Keratinocyte (primary cell): ENCODE data around the gene ATF4. TPM values are rescaled to one million over a fixed set of nuclear protein-coding genes. Genes with fewer than 3 reads are reported as not detected.

Source experiments
- DNase-seq: peaks from one replicate; pipeline ENCODE4 v3.0.0-alpha.2; 2011; ENCODE audit warnings: low read depth, missing footprints, low spot score
- FAIRE-seq: peaks from 2 replicates; lab custom pipeline; 2011; peaks lifted over from hg19 to GRCh38; lab: Jason Lieb, UNC
- H2AFZ ChIP-seq: 2 replicates; pipeline ENCODE4 v1.6.0; 2012; ENCODE audit warnings: low read length, control low read depth, inconsistent platforms; ENCODE audit not compliant: control insufficient read depth
- H3K27ac ChIP-seq: 2 replicates; pipeline ENCODE4 v1.5.1; 2011; ENCODE audit warnings: low read length; ENCODE audit not compliant: control insufficient read depth, insufficient read depth
- H3K27me3 ChIP-seq: 3 replicates; pipeline ENCODE4 v1.6.0; 2011; ENCODE audit warnings: low read length; ENCODE audit not compliant: control insufficient read depth, insufficient read depth; ENCODE audit errors: extremely low read depth
- H3K36me3 ChIP-seq, 2 experiments: 2 replicates in 1 of 2; 3 replicates in 1 of 2; pipeline ENCODE4 v1.5.1; 2011; ENCODE audit warnings: low read length in 2 of 2, mild to moderate bottlenecking in 1 of 2; ENCODE audit not compliant: control insufficient read depth in 2 of 2, insufficient read depth in 2 of 2; ENCODE audit errors: extremely low read depth in 1 of 2
- H3K4me1 ChIP-seq: 3 replicates; pipeline ENCODE4 v1.5.1; 2011; ENCODE audit warnings: low read length; ENCODE audit not compliant: control insufficient read depth, insufficient read depth; ENCODE audit errors: extremely low read depth
- H3K4me2 ChIP-seq: 3 replicates; pipeline ENCODE4 v1.6.0; 2011; ENCODE audit warnings: low read depth, low read length; ENCODE audit not compliant: control insufficient read depth, insufficient read depth; ENCODE audit errors: extremely low read depth
- H3K4me3 ChIP-seq, 3 experiments: fragments of 200-600 bp in 1 of 3; sonication (generic) in 1 of 3; 2 replicates in 2 of 3; 3 replicates in 1 of 3; pipeline ENCODE4 v1.5.1; 2011 to 2016; ENCODE audit warnings: low read length in 3 of 3, mild to moderate bottlenecking in 3 of 3, control low read depth in 2 of 3, inconsistent platforms in 1 of 3, low read depth in 1 of 3, mixed read lengths in 1 of 3, mixed run types in 1 of 3, moderate library complexity in 1 of 3; ENCODE audit not compliant: control insufficient read depth in 2 of 3, insufficient read depth in 2 of 3; ENCODE audit errors: extremely low read depth in 1 of 3
- H3K79me2 ChIP-seq: 2 replicates; pipeline ENCODE4 v1.6.0; 2012; ENCODE audit warnings: low read length; ENCODE audit not compliant: control insufficient read depth, insufficient read depth
- H3K9ac ChIP-seq: 3 replicates; pipeline ENCODE4 v1.6.0; 2011; ENCODE audit warnings: low read length; ENCODE audit not compliant: control insufficient read depth, insufficient read depth; ENCODE audit errors: extremely low read depth
- H3K9me1 ChIP-seq: 3 replicates; pipeline ENCODE4 v1.6.0; 2011; ENCODE audit warnings: low read length; ENCODE audit not compliant: control insufficient read depth, insufficient read depth; ENCODE audit errors: extremely low read depth
- H3K9me3 ChIP-seq: 2 replicates; pipeline ENCODE4 v1.5.1; 2012; ENCODE audit warnings: low read depth, low read length; ENCODE audit not compliant: control insufficient read depth
- H4K20me1 ChIP-seq: 3 replicates; pipeline ENCODE4 v1.6.0; 2011; ENCODE audit warnings: low read length; ENCODE audit not compliant: control insufficient read depth, insufficient read depth; ENCODE audit errors: extremely low read depth
- CTCF ChIP-seq, 3 experiments: IDR thresholded peaks in 1 of 3; conservative IDR thresholded peaks in 1 of 3; optimal IDR thresholded peaks in 1 of 3; 2 replicates in 2 of 3; 3 replicates in 1 of 3; pipeline versions ENCODE3 to v1.5.1; 2011; ENCODE audit warnings: low read length in 3 of 3, mild to moderate bottlenecking in 3 of 3, moderate library complexity in 2 of 3, control low read depth in 1 of 3, inconsistent platforms in 1 of 3; ENCODE audit not compliant: insufficient read depth in 2 of 3; ENCODE audit errors: extremely low read depth in 1 of 3
- EZH2 ChIP-seq: IDR thresholded peaks from one replicate; pipeline ENCODE4 v1.6.1; 2012; ENCODE audit warnings: inconsistent platforms, mild to moderate bottlenecking, low read length, moderate library complexity
- dilution Hi-C: fragments of 300-500 bp; cut with MboI; formaldehyde crosslinking; loops from one replicate; pipeline ENCODE4 v1.7.0; 2020; ENCODE audit warnings: low sequenced_read_pairs; ENCODE audit not compliant: extremely low pct_ligation_motif_present
- polyA plus RNA-seq, 5 experiments: library from polyadenylated mRNA; depleted of rRNA in 3 of 5; stranded (reverse) in 3 of 5; stranded (forward) in 1 of 5; unstranded in 1 of 5; fragments of >200 nt; gene quantifications; 1 replicate in 1 of 5; 2 replicates in 3 of 5; 3 replicates in 1 of 5; pipeline versions ENCODE4 v1.2.1 to v1.2.3, GENCODE V29; 2011 to 2012; ENCODE audit warnings: missing spikeins in 2 of 5, low read depth in 1 of 5, low replicate concordance in 1 of 5

ATF4 gene
- polyA plus RNA-seq, 1 donor (not counting 4 experiments of a cell fraction or from before 2014, with no cell fraction given), result 629 TPM

DNA sequence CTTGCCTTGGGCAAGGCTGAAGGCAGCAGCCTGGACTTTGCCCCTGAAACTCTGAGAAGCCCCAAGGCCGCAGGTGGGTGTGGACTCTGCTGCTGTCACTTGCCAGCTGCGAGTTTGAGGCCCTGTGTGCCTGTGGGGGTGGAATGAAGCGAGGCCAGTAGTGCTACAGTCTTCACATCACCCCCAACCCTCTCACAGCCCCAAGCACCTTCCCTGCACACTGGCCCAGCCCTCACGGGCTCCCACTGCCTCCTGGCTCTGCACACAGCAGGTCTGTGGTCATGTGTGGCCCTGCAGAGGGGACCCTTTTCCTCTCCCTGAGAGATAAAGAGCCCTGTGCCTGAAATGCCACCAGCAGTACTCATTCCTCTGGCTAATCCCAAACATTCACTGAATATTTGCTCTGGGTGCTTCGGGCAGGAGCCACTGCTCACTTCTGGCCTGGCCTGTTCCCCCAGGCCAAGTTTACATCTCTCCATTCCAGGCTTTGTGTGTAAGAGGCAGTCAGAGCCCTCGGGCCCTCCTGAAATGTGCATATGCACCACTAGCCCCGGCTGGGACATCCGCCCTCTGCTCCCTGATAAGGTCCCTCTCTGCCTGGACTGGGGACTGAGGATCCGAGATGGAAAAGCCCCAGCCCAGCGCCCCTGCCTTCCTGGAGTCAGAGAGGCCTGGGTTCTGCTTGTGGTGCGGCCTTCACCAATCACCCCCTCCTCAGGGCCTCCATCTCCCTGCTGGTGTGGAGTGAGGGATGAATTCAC is 45.8 kb upstream of the ATF4 start:
- Histone ChIP-seq H3K4me2 (no peak overlapping the region), H3K9me1 (no peaks in the 10 kb centered on the region), H3K36me3 (no peaks in the 10 kb centered on the region), H3K4me1 (peaks cover 6% of the 10 kb centered on the region), H3K27ac (no peak overlapping the region), H3K27me3 (peaks cover 19% of the 10 kb centered on the region), H3K9me3 (no peaks in the 10 kb centered on the region), H4K20me1 (peaks cover 2% of the 10 kb centered on the region), H2AFZ (no peak overlapping the region), H3K4me3 (no peak overlapping the region), H3K9ac (no peak overlapping the region), H3K79me2 (no peaks in the 10 kb centered on the region)
- dilution Hi-C loops, result no loop called here
- no peak for DNase-seq
- no peak for TF ChIP-seq EZH2
- no peak for TF ChIP-seq CTCF (optimal IDR thresholded peaks at IDR 0.05 in 1 of 3, IDR thresholded peaks at IDR 0.05 in 1 of 3, conservative IDR thresholded peaks at IDR 0.05 in 1 of 3; ENCODE audit: extremely low read depth in 1 of 3, insufficient read depth in 2 of 3, low read length in 3 of 3)
- FAIRE-seq, result no peak

- Histone ChIP-seq H3K9ac (no peak overlapping the region), H4K20me1 (peaks cover 2% of the 10 kb centered on the region), H3K4me2 (no peak overlapping the region), H3K36me3 (no peaks in the 10 kb centered on the region), H3K27ac (no peak overlapping the region), H2AFZ (no peak overlapping the region), H3K4me1 (peaks cover 6% of the 10 kb centered on the region), H3K79me2 (no peaks in the 10 kb centered on the region), H3K4me3 (no peak overlapping the region), H3K9me1 (no peaks in the 10 kb centered on the region), H3K9me3 (no peaks in the 10 kb centered on the region), H3K27me3 (peaks cover 12% of the 10 kb centered on the region)
- dilution Hi-C loops, result no loop called here
- FAIRE-seq, result no peak
- no peak for DNase-seq
- TF ChIP-seq EZH2 (no peak), CTCF (optimal IDR thresholded peaks at IDR 0.05 in 1 of 3, IDR thresholded peaks at IDR 0.05 in 1 of 3, conservative IDR thresholded peaks at IDR 0.05 in 1 of 3; ENCODE audit: extremely low read depth in 1 of 3, insufficient read depth in 2 of 3, low read length in 3 of 3) (no peak)
Observed at GRCh38 chr22:39475337-39475736, 45.0 kb upstream of the ATF4 start.
